CD4-positive, alpha-beta T cell treated with Interleukin-6 at 100 ng/mL for 8 hours (primary cell): Measurements from ENCODE around the gene GALNTL6.
"Not testable (repeated sequence)": the region's sequence is repeated elsewhere in the genome, so short reads cannot be mapped to it uniquely, and the experiment has no call there.

Source experiments
- DNase-seq: peaks from one replicate; pipeline ENCODE4 v3.0.0-alpha.2; 2020; ENCODE audit warnings: mixed read lengths, low spot score

GALNTL6 gene

DNA sequence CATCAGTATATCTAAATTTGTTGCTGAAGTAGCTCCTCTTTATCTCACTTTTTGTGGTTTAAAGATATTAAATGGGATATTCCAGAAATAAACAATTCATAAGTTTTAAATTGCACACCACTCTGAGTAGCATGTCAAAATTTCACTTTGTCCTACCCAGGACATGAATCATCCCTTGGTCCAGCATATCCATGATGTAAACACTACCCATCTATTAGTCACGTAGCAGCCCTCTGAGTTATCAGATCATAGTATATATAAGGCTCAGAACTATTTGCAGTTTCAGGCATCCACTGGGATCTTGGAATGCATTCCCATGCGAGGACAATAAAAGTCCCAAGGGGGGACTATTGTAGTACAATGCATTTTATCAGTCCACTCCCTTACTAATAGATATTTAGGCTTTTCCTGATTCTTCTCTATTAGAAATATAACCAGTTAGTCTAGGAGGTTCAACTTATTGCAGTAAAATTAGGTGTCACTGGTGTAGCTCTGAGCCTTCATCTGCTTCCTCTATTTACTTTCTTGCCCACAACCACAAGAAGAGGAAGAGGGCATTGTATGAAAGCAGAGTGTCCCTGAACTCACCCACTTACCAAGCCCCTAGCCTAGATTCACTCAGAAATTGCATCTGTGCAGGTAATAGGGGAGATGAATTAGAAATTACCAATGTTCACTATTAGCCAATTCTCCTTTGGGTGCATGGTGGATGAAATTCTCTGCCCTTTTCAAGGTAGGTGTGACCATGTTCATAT, 945.6 kb downstream of the GALNTL6 start:
- DNase-seq = no peak

DNA sequence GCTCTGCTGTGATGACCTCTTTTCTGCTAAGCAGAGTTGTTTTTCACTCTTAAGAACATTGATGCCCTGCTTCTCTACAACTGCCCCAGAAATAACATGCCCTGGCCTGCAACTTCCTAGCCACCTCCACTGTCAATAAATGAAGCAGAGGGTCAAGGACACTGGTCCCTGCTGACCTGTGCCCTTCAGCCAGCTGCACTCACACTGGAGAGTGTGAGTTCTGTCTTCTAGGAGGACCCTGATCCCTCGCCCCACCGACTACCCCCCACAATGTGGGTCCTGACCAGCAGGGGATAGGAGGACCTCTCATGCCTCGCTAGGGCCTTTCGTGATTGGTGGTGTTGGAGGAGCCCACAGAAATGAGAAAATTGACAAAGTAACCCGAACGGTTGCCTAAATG, 947.3 kb downstream of the GALNTL6 start:
- no peak for DNase-seq

DNA sequence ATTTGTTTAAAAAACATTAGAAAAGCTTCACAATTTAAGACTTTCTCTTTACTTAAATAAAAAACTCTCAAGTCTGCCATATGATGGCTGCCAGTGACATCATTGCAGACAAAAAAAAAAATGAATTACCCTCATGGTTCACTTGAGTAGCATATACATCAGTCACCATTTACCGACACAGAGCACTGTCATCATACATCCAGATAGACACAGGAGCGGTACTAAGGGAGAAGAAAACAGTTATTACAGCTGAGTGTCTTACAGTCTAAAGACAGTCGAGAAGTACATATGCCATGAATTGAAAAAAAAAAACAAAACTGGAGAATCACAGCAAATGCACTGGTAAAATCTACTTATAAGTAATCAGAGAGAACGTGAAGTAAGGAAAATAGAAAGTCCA, 949.7 kb downstream of the GALNTL6 start:
- DNase-seq = no peak

DNA sequence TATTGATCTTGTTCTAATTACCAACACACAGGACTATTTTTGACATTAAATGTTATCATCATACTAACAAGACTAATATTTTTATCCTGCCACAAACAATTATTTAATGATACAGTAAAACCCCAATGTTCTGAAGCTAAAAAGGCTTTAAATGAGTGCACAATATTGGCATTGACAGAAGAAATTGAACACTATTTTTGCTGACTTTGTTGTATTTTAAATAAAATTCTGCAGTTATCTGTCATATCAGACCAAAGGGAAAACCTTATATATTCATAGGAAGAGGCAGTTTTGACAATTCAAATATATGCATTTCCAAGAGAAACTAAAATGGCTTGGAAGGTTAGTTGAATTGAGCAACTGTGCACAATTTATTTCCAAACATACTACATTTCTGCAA, 957.6 kb downstream of the GALNTL6 start:
- DNase-seq = no peak

DNA sequence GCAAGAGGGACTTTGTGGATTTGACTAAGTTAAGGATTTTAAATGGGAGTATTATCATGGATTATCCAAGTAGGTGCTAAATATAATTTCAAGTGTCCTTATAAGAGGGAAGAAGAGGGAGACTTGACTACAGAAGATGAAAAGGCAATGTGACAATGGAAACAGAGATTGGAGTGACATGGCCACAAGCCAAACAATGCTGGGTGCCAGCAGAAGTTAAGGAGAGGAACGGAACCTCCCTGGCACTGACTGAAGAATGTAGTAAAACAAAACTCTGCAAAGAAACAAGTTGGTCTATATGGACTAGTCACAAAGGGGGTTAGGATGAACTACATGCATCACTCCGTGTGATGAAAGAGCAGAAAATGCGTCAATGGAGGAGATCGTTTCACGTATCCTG, 959.6 kb downstream of the GALNTL6 start:
- no peak for DNase-seq

DNA sequence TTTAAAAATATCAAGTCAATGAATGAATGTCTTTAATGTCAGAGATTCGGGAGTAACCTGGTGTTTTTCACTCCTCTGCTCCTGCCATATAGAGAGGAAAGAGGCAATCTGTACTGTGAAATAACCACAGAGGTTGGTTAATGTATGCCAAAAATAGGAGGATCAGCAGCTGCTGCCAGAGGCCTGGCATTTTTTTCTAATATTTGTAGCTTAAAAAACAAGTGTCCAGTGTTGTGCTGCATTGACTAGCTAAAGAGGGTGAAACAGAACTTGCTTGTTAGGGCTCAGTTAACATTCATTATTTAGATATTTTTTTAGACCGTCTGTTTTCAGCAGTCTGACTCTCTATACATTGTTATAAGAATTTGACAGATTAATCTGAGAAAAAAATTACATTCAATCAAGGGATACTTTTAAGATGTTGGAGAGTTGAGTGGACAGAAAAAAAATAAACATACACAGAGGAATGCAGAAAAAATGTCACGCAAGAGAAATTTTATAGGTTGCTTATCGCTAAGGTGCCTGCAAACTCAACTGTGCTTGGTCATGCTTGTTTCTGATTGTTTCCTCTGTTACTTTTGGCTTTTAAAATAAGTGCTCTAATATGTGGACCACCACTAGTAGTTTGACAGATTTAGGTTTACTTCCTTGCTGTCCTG, 963.1 kb downstream of the GALNTL6 start:
- DNase-seq = no peak

DNA sequence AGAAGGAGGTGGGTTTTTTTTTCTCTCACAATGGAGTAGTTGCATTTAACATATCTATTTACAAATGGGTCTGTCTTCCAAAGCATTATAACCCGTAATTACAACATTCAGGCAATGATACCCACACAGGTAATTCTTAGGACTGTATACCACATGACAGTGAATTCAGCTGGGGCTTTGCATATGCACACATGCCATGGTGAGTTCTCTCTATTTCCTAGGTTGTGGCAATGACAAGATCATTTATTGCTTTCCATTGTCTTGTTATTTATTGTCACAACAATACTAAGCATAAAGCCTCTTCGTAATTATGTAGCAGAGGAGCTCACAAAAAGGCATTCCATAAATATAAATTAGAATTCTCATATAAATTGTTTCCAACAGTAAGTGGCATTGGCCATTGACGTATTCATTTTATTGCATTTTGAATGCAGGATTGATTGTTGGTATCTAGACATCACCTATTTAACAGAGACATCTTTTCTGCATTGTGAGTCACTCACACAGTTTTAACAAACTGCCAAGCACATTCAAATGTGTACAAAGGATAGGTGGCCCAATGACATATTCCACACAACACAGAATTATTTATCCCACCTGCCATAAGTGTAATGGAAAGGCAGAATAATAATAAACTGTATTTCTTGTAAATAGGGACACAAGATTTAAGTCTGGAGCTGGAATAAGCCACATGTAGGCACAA, 964.7 kb downstream of the GALNTL6 start:
- no peak for DNase-seq

DNA sequence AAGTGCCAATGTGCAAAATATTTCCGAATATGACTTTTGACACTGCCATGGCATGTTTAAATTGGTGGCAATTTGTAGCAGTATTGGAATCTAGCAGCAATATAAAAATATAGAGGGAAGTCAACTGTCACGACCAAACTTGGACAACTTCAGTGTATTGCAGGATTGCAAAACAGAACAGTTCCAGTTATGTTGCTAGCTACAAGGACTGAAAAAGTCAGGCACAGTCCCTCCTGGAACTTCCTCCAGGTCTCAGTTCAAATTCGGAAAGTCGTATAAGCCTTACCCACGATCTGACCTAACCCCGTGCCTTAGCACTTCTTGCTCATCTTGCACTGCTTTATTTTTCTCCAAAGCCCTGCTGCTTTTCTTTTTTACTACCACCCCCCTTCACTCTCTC, 965.4 kb downstream of the GALNTL6 start:
- no peak for DNase-seq

DNA sequence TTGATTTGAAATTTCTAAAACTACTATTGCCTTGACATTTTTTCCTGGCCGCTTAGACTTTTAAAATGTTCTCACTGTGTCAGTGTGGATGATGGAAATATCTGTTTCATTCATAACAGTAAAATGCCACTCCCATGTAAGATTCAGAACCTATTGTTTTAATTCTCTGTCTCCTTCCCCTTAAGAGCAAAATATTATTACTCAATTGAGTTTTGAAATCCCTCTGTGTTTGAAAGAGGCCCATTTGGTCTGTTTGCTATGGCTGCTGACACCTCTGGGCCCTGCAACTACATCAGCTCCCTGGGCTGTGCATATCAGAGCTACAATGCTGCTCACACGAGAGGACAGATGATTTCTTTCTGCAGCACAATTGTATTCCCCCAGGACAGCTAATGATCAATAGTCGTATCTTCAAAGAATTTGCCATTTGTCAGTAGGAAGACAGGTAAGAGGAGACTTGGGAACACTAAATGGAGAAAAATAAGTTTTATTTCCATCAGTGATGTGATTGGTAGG, 967.4 kb downstream of the GALNTL6 start:
- no peak for DNase-seq

DNA sequence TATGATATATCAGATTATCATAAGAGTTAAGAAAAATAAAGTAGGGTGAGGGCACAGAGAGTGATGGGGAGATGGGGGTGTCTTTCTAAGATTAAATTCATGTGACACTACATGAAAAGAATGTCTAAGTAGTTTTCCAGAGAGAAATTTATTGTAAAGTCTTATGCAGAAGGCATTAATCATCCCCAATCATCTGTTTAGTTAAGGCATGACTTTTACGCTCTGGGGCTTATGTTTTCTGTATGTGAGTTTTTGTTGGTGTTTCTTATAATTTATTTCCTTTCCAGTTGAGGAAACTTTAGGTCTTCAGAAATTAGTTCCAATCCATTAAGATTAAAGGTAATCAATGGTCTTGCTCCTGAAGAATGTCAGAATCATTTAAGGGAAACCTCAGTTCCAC, 972.4 kb downstream of the GALNTL6 start:
- no peak for DNase-seq

DNA sequence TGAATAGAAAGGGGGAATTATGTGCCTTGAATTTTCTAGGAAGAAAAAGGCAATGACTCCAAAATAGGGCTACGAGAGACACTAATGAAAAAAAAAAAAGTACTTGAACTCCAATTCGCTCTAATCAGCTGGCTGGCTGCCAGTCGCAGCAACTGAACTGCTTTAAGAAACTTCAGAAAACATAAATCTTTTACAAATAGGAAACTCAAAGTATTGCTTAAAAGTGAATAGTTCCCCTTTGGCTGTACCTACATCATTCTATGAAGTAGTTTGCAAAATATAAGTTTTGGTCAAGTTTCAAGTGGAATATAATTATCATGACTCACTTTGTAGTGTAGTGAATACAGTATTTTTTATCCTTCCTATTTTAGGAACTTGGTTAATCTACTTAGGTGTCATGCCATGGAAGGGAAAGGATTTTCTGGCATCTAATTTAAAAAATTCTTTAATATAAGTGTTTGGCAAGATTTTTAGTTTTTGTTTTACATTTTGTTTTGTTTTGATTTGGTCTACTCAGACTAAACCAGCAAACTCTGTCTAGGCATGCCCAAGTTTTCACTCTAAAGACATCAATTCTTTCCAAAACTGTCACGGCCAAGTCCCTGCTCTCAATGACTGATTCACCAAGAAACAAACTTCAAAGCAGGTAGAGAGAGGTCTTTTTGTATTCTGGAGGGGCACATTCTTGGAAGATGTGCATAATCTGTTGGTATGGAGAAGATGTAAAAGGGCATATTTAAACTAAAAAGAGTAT, 973.0 kb downstream of the GALNTL6 start:
- DNase-seq = no peak

DNA sequence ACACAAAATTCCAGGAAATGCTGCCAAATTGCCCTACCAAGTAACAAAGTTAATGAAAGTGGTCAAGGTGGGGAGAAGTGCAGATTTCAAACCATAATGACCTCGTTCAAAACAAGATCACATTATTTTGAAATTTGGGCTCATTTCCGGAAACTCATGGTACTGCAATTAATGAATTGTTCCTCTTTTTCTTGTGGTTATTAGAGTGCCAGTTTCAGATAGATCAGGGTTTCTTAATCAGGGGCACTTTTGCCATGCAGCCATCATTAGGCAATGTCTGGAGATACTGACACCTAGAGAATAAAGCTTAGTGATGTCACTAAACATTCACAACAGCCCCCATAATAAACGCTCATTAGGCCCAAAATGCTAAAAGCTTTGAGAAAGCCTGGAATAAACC, 973.9 kb downstream of the GALNTL6 start:
- DNase-seq = no peak

DNA sequence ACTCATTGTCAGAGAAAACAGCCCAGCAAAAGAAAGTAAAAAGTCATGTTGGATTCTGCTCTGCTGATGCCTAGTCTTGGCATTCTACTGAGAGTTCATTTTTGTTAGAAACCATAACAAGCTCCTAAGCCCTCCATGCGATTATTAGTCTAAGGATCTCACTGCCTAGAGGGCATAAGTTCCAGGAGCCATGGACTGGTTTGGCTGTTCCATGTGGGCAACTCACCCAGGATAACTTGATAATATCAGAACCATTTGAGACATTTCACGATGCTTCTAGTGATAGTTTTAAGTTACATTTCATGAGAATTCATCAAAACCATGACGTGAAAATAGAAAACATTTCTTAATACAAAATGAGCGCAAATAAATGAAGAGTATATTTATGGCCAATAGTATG, 978.6 kb downstream of the GALNTL6 start:
- no peak for DNase-seq

DNA sequence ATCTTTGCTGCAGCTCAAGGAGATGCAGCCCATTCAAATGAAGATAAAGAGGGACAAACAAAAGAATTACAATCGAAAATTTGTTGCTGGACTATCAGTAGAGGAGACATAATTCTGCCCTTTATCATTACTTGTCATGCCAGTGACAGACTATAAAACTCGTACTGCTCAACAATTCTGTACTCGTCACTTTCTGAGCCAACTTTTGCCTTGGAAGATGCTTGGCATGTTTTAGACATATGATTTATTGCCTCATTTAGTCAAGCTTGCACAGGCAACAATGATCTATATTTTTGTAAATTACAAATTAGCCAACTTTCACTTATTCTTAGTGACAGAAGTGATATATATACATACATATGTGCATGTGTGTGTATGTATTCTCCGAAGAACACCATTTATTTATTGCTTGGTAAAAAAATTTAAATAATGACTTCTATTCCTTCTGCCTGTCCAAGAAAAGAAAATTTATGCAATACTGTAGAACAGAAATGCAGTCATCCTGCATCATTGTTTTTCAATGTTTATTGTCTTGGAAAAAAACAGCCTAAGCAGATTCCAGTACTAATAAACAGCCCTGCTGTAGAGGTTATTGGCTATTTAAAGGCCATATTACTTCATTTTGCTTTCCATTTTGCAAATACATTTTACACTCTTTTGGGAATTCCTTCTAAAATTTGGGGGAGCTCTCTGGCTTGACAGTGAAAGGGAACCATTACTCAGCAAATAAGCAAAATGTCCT, 980.5 kb downstream of the GALNTL6 start:
- DNase-seq = no peak

DNA sequence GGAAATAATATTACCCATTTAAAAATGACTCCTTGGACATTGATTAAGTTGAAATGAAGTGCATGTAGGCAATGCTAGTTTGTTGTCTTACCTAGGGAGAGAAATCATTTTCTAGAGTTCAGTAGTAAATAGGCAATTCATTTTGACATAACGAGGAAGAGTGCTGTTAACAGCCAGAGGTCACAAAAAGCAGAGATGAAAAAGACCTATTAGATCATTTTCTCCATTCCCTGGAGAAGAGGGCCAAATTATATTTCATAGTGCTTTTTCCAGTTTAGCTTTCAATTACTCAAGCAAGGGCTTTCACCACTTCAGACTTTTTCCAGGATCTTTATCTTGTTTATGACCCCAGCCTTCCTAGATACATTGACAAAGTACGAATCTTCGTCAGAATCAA, 981.1 kb downstream of the GALNTL6 start:
- no peak for DNase-seq

DNA sequence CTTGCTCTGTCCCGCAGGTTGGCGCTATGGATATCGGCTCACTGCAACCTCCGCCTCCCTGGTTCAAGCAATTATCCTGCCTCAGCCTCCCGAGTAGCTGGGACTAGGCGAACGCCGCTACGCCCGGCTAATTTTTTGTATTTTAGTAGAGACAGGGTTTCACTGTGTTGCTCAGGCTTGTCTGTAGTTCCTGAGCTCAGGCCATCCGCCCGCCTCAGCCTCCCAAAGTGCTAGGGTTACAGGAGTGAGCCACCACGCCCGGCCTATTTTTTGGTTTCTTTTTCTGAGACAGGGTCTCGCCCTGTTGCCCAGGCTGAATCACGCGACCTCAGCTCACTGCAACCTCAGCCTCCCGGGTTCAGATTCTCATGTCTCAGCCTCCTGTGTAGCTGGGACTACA, 984.1 kb downstream of the GALNTL6 start:
- DNase-seq = not testable (repeated sequence)

DNA sequence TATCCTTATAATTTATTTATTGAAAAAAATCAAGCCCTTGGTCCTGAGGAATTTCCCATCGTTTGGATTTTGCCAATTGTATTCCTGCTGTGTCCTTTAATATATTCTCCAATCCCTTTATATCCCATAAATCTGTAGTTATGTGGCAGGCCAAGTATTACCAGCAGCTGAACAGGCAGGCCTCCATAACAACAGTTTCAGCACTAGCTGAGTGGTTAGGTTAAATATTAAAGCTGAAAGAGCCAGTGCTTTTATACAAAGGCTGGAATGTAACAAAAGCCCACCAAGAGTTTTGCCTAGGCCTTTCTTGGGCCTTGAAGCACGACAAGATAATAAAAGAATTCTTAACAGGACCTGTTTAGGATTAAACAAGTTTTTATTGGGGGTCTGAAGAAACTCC, 988.8 kb downstream of the GALNTL6 start:
- no peak for DNase-seq

DNA sequence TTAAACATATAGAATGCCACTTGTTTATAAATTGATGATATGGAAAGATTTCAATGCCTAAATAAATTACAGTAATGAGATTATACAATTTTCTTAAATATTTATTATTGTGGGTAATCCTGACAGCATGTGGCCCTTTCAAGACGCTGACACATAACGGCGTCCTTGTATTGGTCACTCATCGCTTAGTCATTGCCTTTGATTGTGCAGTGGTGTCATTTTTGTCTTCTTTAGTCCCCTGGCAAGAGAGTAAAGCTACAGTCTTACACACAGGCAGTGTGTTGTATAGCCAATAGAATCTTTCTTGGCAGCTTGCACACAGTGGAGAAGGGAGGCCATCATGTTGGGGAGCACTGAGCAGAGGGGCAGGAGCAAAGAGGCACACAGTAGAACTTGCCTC, 993.6 kb downstream of the GALNTL6 start:
- no peak for DNase-seq

DNA sequence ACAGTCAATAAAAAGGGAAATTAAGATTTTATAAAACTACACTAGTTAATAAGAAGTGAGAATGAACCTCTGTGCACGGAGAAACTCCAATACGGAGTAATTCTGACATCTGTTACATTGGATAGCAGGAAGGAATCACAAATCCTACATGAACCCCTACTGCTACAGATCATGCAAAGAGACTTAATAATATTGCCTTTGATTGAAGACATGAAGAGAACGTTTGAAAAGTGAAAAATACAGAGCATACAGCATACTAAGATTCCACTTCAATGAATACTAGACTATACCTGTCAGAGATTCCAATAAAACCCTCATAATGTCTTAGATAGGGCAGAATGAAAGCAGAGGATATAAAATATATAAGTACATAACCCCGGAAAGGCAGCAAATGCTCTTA, 995.0 kb downstream of the GALNTL6 start:
- DNase-seq = no peak

DNA sequence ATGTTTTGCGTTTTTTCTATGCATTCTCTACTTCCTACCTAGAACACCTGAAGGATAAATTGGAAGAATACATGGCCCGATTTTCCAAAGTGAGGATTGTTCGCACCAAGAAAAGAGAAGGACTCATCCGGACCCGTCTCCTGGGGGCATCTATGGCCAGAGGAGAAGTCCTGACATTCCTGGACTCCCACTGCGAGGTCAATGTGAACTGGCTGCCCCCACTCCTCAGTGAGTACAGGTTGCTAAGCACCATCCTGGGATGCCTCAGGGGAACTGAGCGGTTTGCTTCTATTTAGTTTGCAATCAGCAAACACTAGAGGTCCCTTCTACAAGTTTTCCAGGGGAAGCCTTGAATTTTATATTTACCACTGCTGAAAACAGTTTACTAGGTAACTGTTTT, 996.1 kb downstream of the GALNTL6 start:
- DNase-seq = no peak

DNA sequence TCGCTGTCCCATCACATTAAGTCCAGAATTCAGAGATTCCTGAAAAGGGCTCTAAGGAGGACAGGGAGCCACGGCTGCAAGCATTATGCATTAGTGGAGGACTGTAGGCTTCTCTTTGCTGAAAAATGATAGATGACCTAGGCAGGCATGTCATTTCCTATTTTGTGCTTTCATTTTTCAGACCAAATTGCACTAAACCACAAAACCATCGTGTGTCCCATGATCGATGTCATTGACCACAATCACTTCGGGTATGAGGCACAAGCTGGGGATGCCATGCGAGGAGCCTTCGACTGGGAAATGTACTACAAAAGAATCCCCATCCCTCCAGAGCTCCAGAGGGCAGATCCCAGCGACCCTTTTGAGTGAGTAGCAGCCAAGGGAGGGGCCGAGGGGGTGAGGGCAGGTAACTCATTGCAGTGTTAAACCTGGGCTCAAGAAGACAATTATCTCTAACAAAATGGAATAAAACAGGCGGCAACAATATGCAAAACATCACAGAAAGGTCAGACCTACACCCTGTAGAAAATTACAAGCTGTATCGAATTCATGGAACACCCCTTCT, 1000.2 kb downstream of the GALNTL6 start:
- no peak for DNase-seq
